ENCODE measurements around the gene OIP5.
"Not testable (repeated sequence)": the region's sequence is repeated elsewhere in the genome, so short reads cannot be mapped to it uniquely, and the experiment has no call there.

The OIP5 gene

DNA sequence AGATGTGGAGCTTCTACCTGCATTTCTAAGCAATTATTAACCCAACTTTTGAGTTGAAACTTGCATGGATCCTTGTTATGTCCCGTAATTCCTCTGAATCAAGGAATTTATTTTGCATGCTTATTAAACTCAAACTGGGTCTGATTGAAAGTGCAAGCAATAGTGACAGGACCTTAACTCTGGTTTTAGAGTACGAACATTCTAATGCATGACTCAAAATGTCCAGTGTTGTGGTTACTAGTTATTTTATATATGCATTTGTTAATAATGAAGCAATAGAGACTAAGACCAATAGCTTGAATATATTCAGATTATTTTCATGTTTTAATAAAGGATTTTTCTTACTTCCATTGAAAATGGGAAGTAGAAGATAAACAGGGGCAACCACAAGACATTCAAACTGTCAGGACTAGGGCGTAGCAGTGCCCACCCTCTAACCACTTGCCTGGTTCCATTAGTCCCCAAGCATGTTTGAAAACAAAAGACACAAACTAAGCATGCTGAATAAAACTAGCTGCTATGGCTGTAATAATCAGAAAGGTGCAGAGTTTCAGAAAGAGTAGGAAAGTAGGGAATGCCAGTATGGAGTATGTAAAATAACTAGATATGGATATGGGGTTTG, 28.1 kb downstream of the OIP5 start:
- no peak for DNase-seq

DNA sequence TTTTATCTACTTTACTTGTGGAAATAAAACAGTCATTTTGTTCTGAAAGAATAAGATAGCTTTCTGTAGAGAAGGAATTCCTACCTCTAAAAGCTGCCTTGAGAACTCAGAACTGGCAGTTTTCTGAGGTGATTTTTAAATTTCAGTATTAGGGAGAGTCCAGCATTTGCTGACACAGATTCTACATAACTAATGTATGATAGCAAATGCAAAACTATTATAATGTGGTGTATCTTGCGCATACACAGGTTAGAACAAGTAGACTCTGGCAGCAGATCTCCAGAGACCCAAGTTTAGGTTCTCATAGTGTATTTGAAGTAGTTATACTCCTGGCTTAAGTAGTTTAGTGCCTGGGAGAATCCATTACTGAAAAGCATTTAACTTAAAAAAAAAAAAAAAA, 30.8 kb downstream of the OIP5 start:
- DNase-seq = no peak

DNA sequence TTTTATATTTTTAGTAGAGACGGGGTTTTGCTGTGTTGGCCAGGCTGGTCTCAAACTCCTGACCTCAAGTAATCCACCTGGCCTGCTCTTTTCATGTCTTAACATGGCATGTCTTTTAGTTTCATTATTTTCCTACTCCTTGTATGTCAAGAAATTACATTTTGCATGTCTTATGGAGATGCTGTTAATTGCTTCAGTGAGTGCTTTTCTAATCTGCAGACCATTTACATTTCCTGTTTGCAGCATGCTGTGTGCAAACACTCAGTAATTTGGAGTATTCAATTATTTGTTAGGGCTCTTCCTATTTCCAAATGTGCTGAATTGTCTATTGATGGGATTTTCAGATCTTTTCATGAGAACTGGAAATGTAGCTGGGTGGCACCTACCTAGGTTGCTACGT, 31.3 kb downstream of the OIP5 start:
- not testable (repeated sequence) for DNase-seq

- DNase-seq = no peak
Measured at GRCh38 chr15:41292521-41292920, 39.9 kb downstream of the OIP5 start.

DNA sequence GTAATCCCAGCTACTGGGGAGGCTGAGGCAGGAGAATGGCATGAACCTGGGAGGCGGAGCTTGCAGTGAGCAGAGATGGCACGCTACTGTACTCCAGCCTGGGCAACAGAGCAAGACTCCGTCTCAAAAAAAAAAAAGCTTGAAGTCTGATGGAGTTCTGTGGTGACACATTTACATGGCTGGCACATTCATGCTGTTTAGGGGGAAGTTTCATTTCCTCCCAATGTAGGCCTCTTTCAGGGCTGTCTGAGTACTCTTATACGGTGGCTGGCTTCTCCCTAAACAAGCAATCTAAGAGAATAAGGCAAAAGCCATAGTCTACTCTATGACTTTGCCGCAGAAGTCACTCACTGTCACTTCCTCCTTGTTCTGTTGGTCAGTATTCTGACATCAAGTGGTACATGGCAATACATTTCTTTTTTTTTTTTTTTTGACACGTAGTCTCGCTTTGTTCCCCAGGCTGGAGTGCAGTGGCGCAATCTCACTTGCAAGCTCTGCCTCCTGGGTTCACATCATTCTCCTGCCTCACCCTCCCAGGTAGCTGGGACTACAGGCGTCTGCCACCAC, 41.2 kb downstream of the OIP5 start:
- no peak for DNase-seq

DNA sequence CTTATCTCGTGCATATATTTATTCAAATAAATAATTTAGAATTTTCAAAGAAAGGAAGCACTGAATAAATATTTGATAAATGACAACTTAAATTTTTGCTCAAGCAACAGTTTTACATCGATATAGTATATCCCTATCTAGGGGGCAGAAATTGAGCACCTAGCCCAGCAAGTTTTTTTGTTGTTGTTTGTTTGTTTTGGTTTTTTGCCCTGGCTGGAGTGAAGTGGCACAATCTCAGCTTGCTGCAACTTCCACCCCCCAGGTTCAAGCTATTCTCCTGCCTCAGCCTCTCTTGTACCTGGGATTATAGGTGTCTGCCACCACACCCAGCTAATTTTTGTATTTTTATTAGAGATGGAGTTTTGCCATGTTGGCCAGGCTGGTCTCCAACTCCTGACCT, 42.4 kb downstream of the OIP5 start:
- DNase-seq = no peak

- DNase-seq = no peak
Measured at GRCh38 chr15:41288464-41288863, 43.9 kb downstream of the OIP5 start.

DNA sequence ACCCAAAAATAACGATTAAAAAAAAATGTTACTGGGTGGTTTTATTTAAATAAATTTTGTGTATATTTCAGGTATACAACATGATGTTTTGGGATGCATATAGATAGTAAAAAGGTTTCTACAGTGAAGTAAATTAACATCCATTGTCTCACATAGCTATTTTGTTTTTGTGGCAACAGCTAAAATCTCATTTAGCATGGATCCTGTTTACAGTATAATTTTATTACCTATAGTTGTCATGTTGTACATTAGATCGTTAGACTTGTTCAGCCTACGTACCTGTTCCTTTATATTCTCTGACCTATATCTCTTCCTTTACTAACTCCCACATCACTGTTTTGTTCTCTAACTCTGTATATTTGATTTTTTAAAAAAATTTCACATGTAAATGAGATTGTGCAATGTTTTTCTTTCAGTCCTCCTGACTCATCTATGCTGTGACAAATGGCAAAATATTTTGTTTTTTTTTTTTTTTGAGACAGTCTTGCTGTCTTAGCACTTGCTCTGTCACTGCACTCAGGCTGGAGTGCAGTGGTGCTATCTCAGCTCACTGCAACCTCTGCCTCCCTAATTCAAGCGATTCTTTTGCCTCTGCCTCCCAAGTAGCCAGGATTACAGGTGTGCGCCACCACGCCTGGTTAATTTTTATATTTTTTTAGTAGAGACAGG, 45.6 kb downstream of the OIP5 start:
- DNase-seq = no peak

GRCh38 chr15:41285285-41285684, 47.1 kb downstream of the OIP5 start:
- no peak for DNase-seq

- DNase-seq = peak in 10 of 58 donors; percentile 9 to 49 (median 33)
Measured at GRCh38 chr15:41284427-41285177, 47.8 kb downstream of the OIP5 start.

DNA sequence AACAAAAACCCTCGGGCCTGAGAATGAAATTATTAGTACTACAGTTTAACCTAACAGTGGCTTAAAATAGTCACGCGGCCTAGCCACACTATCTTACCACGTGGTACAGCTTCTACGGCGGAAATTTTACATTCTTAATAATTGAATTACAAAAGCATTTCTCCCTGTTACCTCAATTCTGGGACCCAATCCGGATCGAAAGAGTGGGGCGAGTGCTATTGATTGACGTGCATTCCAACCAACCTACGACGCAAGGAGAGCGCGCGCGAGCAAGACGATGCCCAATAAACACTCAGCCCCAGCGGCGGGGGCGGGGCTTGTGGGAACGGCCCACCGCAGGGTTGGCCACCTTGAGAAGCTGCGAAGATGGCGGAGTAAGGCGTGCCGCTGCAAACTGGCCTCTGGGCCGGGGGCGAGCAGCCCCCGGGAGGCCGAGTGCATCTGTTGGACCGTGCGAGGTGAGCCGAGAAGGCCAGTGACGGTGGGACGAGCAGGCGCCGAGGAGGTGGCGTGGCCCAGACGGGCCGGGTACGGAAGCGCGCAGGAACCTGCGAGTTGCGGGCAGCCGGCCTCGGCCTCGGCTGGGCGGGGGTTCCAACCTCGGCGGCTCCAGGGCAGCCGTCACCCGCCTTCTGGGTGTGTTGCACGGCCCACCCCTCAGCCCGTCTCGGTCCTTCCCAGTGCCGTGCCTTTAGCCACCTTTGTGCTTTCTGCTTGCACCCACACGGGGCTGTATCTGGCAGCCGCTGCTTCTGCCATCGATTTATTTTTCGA, 48.6 kb downstream of the OIP5 start:
- DNase-seq = peak; percentile 65 to 97 (median 93)

DNA sequence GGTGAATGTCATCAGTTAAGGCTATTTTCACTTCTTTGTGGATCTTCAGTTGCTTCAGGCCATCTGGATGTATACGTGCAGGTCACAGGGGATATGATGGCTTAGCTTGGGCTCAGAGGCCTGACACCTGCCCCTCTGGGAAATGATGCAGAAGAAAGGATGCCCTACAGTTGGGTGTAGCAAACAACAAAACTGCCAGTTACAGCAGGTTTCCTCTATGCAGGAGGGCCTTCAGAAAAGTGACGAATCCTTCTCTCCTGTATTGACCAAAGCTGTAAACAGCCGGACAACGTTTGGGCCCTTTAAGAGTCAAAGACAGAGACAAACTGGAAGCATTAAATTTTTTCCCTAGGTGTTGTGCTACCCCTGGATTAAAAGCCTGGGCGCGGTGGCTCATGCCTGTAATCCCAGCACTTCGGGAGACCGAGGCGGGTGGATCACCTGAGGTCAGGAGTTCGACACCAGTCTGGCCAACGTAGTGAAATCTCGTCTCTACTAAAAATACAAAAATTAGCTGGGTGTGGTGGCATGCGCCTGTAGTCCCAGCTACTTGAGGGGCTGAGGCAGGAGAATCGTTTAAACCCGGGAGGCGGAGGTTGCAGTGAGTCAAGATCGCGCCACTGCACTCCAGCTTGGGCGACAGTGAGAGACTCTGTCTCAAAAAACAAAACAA, 49.3 kb downstream of the OIP5 start:
- DNase-seq = peak in 1 of 58 donors; percentile 12

DNA sequence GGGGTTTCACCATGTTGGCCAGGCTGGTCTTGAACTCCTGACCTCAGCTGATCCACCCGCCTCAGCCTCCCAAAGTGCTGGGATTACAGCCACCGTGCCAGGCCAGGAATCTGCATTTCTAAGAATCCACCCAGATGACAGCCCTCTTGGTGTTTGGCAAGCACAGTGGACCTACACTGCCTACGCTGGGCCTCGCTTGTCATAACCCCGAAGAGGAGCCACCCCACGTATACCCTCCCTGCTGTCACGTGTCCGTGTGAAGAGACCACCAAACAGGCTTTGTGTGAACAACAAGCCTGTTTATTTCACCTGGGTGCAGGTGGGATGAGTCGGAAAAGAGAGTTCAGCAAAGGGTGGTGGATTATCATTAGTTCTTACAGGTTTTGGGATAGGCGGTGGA, 50.0 kb downstream of the OIP5 start:
- DNase-seq = peak in 1 of 58 donors; percentile 1

DNA sequence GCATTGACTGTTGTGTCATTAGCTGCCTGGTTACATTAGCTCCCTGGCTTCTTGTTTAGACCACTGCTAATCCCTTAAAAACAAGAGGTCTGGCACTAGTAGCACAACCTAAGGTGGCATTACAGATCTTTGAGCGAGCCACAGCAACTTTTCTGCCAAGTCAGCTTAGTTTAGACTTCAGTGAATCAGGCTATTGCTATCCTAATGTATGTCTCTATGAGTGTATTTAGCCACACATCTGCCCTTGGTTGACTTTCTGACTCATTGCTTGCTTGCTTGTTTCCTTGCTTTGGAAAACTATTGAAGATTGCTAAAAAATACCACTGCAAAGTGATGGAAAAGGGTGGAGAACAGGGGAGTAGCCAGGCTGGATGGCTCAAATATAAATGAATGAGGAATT, 51.2 kb downstream of the OIP5 start:
- DNase-seq = no peak

- peak in 18 of 58 donors; percentile 2 to 39 (median 7) for DNase-seq
Measured at GRCh38 chr15:41279535-41280283, 52.7 kb downstream of the OIP5 start.

GRCh38 chr15:41278319-41278718, 54.1 kb downstream of the OIP5 start:
- no peak for DNase-seq

DNA sequence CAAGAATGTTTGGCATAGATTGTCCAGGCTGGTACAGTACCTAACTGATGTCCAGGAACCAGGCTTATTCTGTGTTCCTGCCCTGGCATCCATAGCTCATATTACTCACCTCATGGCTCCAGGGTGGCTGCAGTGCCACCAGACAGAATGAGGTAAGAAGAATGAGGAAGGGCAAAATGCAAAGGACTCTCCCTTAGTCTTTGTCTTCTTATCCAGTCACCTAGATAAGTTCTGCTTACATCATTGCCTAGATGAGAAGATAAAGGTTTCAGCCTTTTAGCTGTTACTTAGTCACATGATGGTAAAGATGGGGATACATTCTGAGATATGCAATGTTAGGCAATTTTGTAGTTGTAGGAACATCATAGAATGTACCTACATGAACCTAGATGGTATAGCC, 55.6 kb downstream of the OIP5 start:
- no peak for DNase-seq

- DNase-seq = no peak
Measured at GRCh38 chr15:41269887-41270286, 62.5 kb downstream of the OIP5 start.

GRCh38 chr15:41263891-41264351, 68.5 kb downstream of the OIP5 start:
- DNase-seq = no peak

DNA sequence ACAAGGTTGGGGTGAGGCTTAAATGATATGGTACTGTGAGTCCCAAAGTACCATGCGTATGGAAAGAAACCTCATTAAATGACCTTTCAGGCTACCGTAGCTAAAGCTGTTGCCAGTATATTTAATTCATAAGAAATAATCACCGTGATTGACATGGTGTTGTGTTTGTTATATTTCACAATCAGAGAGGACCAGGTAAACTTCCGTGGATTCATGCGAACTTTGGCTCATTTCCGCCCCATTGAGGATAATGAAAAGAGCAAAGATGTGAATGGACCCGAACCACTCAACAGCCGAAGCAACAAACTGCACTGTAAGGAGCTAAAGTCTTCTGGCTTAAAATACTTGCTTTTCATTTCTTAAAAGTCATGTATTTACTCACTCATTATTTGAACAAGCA, 69.8 kb downstream of the OIP5 start:
- DNase-seq = no peak
